22Rv1 (cell line): ENCODE measurements around the gene GTPBP10.

Source experiments
- ZFX ChIP-seq: fragments of 450-650 bp; IDR thresholded peaks from 2 replicates; pipeline ENCODE4 v1.6.1; 2017; ENCODE audit warnings: antibody characterized with exemption, borderline replicate concordance
- TF ChIP-seq, protein P1 (sequence below): fragments of 450-650 bp; IDR thresholded peaks from 2 replicates; pipeline ENCODE4 v1.5.1; 2017; ENCODE audit warnings: mild to moderate bottlenecking

DNA sequence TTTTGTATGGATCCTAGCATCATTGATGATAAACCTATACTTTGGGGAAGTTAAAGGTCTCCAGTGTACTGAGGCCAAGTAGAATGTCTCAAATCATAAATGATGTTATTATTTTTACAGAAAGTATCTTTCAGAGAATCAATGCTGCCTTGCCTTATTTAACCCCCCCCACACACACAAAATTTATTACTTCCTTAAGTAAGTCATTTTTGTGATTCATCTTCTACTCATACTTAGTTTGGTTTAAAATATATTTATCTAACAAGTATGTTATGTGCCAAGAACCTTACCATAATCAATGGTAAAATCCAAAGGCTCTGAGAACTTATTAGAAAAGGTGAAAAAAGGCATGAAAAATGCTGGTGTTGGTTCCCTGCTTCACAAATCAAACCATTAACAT is 37.9 kb downstream of the GTPBP10 start:
- TF ChIP-seq, protein P1, sequence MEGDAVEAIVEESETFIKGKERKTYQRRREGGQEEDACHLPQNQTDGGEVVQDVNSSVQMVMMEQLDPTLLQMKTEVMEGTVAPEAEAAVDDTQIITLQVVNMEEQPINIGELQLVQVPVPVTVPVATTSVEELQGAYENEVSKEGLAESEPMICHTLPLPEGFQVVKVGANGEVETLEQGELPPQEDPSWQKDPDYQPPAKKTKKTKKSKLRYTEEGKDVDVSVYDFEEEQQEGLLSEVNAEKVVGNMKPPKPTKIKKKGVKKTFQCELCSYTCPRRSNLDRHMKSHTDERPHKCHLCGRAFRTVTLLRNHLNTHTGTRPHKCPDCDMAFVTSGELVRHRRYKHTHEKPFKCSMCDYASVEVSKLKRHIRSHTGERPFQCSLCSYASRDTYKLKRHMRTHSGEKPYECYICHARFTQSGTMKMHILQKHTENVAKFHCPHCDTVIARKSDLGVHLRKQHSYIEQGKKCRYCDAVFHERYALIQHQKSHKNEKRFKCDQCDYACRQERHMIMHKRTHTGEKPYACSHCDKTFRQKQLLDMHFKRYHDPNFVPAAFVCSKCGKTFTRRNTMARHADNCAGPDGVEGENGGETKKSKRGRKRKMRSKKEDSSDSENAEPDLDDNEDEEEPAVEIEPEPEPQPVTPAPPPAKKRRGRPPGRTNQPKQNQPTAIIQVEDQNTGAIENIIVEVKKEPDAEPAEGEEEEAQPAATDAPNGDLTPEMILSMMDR = no peak
- no peak for TF ChIP-seq ZFX
